ENCODE measurements around the gene SH3BP2.

SH3BP2 gene

DNA sequence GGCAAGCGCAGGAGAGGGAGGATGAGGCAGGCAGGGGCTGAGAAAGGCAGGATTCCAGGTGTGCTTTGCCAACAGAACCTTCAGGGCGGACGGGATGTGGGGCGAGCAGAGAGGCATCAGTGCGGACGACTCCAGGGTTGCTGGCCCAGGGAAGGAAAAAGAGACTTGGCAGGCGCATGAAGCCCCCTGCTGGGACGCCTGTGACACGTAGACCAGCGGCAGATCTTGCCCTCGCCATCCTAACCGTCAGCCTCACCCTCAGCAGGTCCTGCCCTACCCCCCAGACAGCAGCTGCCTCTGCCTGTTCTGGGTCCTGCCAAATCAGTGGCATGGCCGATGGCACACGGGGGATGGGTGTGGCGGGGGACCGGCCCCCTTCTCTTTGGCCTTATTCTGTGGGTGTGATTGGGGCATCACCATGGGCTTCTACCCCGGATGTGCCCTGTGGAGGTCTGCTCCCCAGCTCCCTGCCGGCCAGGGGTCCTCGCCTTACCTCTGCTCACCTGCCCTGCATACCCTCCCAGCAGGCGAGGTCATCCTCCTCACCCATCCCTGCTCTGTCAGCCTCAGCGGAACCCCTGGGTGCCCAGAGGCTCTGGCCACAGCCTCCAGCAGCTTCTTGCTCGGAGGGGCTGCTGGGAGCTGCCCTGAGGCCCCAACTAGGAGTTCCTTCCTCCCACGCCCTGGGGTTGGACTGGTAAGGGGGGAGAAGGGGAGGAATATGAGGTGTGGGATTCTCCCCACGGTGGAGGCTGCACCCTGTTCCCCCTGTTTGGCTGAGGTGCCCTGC, 2.9 kb upstream of the SH3BP2 start:
- Histone ChIP-seq H3K4me3 (ENCODE audit: severe bottlenecking) (no peak overlapping the region), H3K27ac (ENCODE audit: poor library complexity, severe bottlenecking) (no peak overlapping the region), H3K4me1 (ENCODE audit: insufficient read depth, poor library complexity, severe bottlenecking) (peaks cover 13% of the 10 kb centered on the region), H3K9me3 (ENCODE audit: severe bottlenecking) (no peaks in the 10 kb centered on the region), H3K36me3 (ENCODE audit: low read depth) (no peaks in the 10 kb centered on the region), H3K27me3 (ENCODE audit: insufficient read depth, poor library complexity, severe bottlenecking) (no peaks in the 10 kb centered on the region)
- TF ChIP-seq, protein P1, sequence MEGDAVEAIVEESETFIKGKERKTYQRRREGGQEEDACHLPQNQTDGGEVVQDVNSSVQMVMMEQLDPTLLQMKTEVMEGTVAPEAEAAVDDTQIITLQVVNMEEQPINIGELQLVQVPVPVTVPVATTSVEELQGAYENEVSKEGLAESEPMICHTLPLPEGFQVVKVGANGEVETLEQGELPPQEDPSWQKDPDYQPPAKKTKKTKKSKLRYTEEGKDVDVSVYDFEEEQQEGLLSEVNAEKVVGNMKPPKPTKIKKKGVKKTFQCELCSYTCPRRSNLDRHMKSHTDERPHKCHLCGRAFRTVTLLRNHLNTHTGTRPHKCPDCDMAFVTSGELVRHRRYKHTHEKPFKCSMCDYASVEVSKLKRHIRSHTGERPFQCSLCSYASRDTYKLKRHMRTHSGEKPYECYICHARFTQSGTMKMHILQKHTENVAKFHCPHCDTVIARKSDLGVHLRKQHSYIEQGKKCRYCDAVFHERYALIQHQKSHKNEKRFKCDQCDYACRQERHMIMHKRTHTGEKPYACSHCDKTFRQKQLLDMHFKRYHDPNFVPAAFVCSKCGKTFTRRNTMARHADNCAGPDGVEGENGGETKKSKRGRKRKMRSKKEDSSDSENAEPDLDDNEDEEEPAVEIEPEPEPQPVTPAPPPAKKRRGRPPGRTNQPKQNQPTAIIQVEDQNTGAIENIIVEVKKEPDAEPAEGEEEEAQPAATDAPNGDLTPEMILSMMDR (IDR thresholded peaks at IDR 0.05; ENCODE audit: poor library complexity, severe bottlenecking), result no peak
- DNase-seq (ENCODE audit: low spot score) (no peak), ATAC-seq (ENCODE audit: low read depth) (no peak)

DNA sequence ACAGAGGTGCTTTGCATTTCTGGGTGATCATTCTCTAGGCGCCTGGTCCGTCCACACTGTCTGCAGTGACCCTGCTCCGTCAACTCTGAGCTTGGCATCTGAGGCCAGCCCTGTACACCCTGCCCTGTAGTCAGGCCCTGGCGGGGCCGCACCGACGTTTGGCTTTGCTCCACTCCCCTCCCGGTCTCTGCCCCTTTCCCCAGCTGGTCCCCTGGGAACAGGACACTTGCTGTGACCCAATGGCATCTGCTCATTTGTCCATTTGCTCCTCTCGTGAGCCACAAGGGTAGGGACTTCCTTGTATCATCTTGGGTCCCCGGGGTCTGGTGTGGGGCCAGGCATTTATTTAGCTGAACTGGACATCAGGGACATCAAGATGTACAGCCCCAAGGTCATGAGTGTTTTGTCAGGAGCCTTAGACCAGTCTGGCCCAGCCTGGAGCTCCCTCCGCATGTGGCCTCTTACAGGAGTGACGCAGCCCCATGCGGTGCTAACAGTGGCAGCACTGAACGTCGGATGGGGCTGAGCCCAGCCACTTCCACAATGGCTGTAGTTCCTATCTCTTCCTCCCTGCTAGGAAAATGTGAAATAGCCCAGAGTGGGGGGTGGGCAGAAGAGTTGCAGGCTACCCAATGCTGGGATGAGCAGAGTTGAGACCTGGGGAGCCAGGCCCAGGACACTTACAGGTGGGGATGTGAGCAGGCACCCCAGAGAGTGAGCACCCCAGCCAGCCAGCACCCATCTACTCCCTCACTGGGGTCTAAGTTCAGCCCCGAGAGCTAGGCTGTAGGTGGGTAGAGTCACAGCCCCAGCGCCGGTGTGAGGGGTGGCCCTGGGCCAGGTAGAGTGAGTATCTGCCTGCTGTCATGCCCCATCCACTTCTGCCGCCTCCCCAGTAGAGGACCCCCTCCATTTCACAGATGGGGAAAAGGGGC, 2.0 kb upstream of the SH3BP2 start:
- peaks cover 18% of the 10 kb centered on the region for H3K4me1 ChIP-seq (ENCODE audit: insufficient read depth, poor library complexity, severe bottlenecking)
- no peak overlapping the region for H3K4me3 ChIP-seq (ENCODE audit: severe bottlenecking)
- H3K36me3 ChIP-seq (ENCODE audit: low read depth), result no peaks in the 10 kb centered on the region
- TF ChIP-seq, protein P1 (IDR thresholded peaks at IDR 0.05; ENCODE audit: poor library complexity, severe bottlenecking), result no peak
- no peak for ATAC-seq (ENCODE audit: low read depth)
- DNase-seq (ENCODE audit: low spot score), result peak; percentile 57
- no peaks in the 10 kb centered on the region for H3K27me3 ChIP-seq (ENCODE audit: insufficient read depth, poor library complexity, severe bottlenecking)
- H3K27ac ChIP-seq (ENCODE audit: poor library complexity, severe bottlenecking), result no peak overlapping the region
- H3K9me3 ChIP-seq (ENCODE audit: severe bottlenecking), result no peaks in the 10 kb centered on the region

DNA sequence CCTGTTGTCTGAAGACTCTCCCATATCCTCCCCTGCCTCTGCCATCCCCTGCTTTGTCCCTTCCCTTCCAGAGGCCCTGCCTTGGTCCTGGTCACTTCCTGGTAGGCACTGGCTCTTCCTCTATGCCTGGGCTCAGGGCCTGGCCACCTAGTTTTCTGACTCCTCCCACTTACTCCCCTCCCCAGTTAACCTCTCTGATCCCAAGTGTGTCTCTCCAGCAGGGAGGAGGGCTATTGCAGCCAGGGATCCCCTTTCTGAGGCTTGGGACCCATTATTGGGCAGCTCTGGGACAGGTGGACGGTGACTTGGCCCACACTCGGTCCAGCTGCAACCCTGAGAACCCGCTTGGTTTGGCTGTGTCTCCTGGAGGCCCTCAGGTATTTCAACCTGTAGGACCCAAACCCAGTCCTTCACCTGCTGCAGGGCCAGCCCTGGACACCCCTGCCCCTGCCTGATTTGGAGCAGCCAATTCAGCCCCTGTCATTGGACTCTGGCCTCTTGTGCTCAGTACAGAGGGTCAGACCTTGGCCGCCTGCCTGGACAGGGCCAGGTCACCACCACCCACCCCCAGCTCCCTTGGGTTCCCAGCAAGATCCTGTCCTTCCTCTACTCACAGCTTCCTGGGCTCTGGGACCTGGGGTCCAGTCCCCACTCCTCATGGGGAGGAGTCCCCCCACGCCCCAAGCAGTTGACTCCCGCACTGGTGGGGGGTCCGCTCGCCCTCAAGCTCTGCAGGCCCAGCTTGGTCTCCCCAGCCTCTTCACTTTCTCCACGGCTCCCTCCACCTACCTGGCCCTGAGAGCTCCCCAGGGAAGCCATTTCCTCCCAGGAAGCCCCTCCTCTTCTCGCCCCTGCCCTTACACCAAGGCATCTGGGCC, 1.1 kb upstream of the SH3BP2 start:
- Histone ChIP-seq H3K4me1 (ENCODE audit: insufficient read depth, poor library complexity, severe bottlenecking) (peaks cover 27% of the 10 kb centered on the region), H3K27ac (ENCODE audit: poor library complexity, severe bottlenecking) (no peak overlapping the region), H3K27me3 (ENCODE audit: insufficient read depth, poor library complexity, severe bottlenecking) (no peaks in the 10 kb centered on the region), H3K4me3 (ENCODE audit: severe bottlenecking) (no peak overlapping the region), H3K9me3 (ENCODE audit: severe bottlenecking) (no peaks in the 10 kb centered on the region), H3K36me3 (ENCODE audit: low read depth) (no peaks in the 10 kb centered on the region)
- ATAC-seq (ENCODE audit: low read depth), result no peak
- TF ChIP-seq, protein P1 (IDR thresholded peaks at IDR 0.05; ENCODE audit: poor library complexity, severe bottlenecking), result no peak
- DNase-seq (ENCODE audit: low spot score), result no peak

DNA sequence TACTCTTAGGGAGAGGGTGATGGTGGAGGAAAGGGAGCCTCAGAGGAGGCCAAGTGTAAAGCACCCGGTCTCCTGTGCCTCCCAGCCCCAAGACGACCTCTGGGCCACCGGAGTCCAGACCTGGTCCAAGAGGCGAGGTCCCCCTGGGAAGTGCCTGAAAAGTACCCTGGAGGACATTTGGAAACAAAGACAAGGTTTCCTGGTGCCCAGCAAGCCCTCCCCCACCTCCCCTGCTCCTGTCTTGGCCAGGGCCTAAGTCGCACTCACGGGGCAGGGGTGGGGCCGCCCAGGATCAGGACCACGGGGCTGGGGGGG, 532 bp upstream of the SH3BP2 start:
- DNase-seq (ENCODE audit: low spot score) (no peak), ATAC-seq (ENCODE audit: low read depth) (no peak)
- Histone ChIP-seq H3K27me3 (ENCODE audit: insufficient read depth, poor library complexity, severe bottlenecking) (no peaks in the 10 kb centered on the region), H3K36me3 (ENCODE audit: low read depth) (no peaks in the 10 kb centered on the region), H3K4me3 (ENCODE audit: severe bottlenecking) (no peak overlapping the region), H3K4me1 (ENCODE audit: insufficient read depth, poor library complexity, severe bottlenecking) (peaks cover 33% of the 10 kb centered on the region), H3K9me3 (ENCODE audit: severe bottlenecking) (no peaks in the 10 kb centered on the region), H3K27ac (ENCODE audit: poor library complexity, severe bottlenecking) (no peak overlapping the region)
- TF ChIP-seq, protein P1 (IDR thresholded peaks at IDR 0.05; ENCODE audit: poor library complexity, severe bottlenecking), result no peak
